SK-N-MC (cell line): ENCODE measurements around the gene HCN1.

Source experiments
- EZH2 ChIP-seq: fragments of 200-600 bp; sonication (generic); IDR thresholded peaks from one replicate; pipeline ENCODE4 v1.6.1; 2017; ENCODE audit warnings: antibody characterized with exemption
- POLR2AphosphoS5 ChIP-seq: IDR thresholded peaks from 2 replicates; pipeline ENCODE4 v1.6.1; 2012; ENCODE audit warnings: mild to moderate bottlenecking, low read depth, low read length, borderline replicate concordance

DNA sequence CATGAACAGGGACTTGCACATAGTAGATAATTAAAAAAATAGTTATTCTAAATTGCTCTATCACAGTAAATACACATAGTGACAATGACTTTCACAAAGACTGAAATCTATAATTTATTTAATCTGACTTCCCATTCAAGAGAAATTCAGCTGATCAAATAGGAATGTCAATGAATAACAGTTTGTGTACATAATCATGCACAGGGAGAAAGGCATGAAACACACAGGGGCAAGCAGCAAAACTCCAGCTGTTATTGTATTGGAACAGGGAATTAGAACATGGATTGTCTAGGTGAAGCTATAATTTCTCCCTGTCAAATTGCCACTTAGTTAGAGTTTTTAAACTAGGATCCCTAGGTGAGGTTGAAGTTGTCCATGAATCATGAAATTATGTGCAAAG, 99.9 kb downstream of the HCN1 start:
- TF ChIP-seq POLR2AphosphoS5 (no peak), EZH2 (no peak)
